Measurements from ENCODE around the gene MKNK2.
"Not testable (repeated sequence)": the region's sequence is repeated elsewhere in the genome, so short reads cannot be mapped to it uniquely, and the experiment has no call there.

The MKNK2 gene

GRCh38 chr19:2043961-2044708 lies 6.9 kb downstream of the MKNK2 start:
- DNase-seq, result no peak

DNA sequence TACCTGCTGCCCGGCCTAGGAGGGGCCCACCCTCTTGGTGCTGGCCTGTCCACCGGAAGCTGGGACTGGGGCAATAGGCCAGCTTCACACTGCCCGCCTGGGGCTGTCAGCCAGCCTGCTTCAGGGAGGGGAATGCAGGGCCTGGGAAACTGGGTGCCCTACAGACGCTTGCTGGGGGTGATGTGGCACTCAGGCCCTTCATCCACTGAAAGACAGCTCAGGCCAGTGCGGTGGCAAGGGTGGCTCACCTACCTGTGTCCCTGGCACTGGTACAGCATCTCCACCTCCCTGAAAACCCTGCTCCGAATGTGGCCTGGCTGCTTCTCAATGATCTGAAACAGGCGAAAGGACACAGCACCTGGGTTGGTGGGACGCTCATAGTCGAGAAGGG lies 7.8 kb downstream of the MKNK2 start:
- DNase-seq, result no peak

DNA sequence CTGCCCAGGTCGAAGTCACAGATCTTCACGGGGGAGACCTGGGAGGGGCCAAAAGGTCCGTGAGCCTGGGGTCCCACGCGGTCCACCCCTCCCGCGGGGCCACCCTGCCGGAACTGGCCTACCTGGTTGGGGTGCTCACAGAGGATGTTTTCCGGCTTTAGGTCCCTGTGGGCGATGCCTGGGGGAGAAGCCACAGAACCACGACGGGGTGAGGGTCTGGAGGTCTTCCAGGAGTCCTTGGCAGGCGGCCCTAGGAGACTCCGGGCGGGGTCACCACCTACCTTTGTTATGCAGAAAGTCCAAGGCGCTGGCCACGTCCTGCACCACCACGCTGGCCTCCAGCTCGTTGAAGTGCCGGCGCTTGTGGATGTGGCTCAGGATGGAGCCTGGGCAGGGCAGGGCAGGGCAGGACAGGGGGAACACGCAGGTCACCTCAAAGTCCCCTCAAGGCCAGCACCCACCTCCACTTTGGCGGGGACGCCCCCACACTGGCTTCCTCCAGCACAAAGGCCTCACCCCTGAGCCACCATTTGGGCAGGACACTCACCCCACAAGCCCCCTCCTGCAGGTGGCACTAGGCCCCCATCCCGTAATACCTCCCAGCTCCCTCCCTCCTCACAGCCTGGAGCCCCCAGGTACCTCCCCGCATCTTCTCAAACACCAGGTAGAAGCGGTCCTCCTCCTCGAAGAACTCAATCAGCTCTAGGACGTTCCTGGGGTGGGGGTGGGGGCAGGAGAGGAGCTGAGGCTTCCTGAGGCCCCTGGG lies 8.4 kb downstream of the MKNK2 start:
- no peak for DNase-seq

- peak; percentile 75 for DNase-seq
Observed at GRCh38 chr19:2041683-2042484, 9.2 kb downstream of the MKNK2 start.

DNA sequence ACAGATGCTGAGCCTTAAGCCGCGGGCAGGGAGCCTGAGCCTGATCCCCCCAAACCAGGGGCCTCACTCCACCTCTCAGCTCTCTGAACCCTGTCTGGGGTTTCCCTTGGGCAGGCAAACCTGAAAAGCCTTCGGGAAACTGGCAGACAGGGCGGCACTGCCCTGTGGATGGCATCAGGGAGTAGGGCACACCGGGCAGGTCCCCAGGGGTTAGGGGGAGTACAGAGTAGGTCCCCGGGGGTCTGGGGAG lies 9.7 kb downstream of the MKNK2 start:
- no peak for DNase-seq

DNA sequence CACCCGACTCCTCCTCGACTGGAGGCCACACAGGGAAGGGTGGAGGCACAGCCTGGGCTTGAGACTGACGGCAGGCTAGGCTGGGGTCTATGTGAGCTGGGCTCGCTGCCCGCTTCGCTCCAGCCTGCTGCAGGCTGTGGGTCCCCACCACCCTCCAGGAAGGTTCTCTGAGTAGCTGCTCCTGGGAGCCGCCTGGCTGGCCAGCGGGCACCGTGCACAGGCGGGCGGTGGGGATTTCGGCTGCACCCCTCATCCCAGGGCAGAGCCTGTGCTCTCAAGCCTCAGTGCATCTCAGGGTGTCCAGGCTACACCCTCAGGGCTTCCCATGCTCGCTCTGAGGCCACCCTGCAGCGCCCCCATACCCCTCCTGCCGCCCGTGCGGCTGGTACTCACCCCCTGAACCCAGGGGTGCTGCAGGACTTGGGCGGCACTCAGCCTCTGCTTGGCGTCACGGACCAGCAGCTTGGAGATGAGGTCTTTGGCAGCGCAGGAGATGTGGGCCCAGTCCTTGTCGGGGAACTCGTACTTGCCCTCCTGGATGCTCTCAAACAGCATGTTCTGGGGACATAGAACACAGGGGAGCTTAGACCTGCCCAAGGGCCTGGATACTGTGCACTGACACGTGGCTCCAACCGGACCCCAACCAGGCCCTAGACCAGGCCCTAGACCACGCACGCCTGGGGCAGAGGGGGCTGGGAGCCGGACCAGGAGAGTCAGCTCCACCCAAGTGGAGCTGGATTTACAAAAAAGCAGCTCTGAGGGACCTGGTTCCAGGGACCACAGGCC lies 10.2 kb downstream of the MKNK2 start:
- DNase-seq, result no peak

DNA sequence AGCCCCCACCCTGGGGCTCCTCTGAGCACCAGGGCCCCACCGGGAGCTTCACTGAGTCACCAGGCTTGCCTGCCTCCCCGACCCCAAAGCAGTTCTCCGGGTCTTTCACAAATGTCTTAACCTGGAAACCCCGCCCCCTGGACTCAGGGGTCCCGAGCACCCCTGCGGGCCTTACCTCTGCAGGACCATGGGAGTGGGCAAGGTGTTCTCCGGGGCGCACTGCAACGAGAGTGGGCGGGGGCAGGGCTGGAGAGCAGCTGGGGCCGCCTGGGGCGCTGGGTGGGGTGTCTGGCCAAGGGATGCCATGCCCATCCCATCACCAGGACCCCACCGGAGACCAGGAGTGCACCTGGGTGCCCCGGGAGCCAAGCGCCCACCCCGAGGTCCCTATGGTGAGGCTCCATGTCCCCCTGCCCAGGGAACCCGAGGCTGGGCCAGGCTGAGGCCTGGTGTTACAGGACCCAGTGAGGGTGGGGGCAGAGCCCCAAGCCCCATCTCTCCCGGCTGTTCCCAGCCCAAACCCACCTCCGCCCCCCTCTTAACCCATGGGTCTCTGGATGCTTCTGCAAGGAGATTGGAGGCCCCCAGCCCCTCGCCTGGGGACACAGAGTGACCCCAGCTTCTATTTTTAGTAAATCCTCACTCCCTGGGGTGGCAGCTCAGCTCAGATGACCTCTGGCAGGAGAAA lies 10.9 kb downstream of the MKNK2 start:
- DNase-seq, result no peak

DNA sequence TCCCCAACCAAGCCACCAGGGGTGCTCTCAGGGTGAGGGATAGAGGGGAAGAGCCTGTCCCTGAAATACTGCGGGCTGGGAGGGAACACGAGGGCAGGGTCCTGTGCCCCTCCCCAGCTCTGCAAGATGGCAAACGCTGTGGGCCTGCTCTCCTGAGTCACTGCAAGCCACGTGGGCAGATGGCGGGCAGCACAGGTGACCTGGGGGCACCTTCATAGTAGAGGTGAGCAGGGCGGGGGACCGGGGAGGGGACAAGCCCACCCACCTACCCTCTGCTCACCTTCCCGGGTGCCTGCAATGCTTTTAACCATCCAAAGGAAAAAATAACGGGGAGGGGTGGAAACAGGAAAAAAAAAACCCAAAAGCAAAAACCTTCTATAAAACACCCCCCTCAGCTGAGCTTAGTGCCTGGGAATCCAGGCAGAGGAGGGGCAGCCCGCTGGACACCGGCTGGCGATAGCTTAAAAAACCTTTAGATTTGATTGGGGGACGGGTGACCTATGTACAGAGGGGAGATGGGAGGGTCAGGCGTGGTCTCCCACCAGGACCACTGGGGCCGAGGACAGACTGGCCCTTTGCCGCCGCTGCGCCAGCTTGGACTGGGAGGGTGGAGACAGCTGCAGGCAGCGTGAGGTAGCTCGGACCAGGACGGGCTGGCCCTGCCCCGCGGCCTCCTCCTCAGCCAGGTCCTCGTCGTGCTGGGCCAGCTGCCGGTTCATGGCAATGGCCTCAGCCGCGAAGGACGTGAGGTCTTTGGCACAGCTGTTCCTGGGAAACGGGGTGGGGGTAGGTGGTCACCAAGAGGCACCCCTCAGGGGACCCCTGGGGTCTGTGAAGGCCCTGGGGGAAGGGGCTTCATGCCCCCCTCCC lies 11.7 kb downstream of the MKNK2 start:
- no peak for DNase-seq

DNA sequence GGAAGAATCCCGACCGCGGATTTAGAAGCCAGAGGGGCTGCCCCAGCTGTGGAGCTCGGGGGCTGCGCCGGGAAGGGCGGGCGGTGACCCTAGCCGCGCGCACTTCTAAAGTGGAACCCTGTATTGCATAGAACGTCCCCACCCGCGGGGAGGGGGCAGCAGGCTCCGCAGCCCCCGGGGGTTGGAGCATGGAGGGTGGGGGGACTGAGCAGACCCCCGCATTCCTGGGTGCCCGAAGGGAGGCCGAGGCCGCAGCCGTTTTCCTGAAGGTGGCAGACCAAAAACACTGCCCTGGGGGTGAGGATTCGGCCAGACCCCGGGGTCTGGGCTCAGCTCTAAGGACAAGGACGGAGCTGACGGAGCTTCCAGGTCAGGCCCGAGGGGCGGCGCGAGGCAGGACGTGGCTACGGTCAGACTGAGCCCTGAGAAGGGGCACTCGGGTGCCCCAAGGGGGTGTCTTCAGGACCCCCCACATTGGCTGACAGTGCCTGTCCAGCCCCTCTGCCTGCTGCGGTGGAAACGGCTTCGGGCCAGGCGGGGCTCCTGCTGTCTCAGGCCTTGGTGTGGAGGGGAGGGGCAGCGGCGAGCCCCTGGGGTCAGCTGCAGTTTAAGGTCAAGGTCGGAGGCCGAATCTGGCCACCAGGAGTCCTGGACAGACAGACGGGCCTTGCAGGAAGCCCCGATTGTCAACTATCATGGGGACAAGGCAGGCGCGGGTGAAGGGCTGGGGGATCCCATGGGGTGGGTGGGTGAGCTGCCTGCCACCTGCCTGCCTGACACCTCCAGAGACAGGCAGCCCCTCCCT lies 12.6 kb downstream of the MKNK2 start:
- DNase-seq, result no peak

GRCh38 chr19:2037651-2038255 lies 13.3 kb downstream of the MKNK2 start:
- DNase-seq, result no peak

DNA sequence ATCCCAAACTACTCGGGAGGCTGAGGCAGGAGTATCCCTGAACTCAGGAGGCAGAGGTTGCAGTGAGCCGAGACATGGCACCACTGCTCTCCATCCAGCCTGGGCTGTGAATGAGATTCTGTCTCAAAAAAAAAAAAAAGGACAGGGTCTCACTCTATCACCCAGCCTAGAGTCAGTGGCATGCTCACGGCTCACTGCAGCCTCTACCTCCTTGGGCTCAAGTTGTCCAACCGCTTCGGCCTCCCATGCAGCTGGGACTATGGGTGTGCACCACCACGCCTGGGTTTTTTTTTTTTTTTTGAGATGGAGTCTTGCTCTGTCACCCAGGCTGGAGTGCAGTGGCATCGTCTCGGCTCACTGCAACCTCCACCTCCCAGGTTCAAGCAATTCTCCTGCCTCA lies 14.6 kb downstream of the MKNK2 start:
- no peak for DNase-seq

- no peak for DNase-seq
Observed at GRCh38 chr19:2035590-2035991, 15.5 kb downstream of the MKNK2 start.

- DNase-seq, result no peak
Observed at GRCh38 chr19:2034729-2035589, 16.1 kb downstream of the MKNK2 start.

DNA sequence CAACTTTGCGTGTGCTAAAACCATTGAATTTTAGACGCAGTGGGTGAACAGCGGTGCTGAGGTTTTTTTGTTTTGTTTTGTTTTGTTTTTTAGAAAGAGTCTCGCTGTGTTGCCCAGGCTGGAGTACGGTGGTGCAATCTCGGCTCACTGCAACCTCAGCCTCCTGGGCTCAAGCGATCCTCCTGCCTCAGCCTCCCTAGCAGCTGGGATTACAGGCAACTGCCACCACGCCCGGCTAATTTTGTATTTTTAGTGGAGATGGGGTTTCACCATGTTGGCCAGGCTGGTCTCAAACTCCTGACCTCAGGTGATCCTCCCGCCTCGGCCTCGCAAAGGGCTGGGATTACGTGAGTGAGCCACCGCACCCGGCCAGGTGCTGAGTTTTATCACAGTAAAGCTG lies 16.8 kb downstream of the MKNK2 start:
- DNase-seq, result not testable (repeated sequence)

DNA sequence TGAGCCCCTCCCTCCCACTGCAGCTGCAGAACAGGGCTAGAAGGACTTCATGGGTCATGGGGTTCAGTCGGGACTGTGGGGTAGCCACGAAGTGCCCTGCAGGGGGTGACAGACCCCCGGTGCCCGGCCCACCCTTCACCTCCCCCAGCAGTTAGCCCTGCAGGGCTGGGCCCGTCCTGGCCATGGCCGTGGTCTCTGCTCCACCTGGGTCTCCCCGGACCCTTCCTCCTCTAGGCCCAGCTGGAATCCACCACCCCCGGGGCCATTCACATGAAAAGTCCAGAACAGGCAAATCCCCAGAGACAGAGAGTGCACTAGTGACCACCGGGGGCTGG lies 17.3 kb downstream of the MKNK2 start:
- no peak for DNase-seq

GRCh38 chr19:2033115-2033824 lies 17.8 kb downstream of the MKNK2 start:
- DNase-seq, result no peak

GRCh38 chr19:2032296-2032941 lies 18.6 kb downstream of the MKNK2 start:
- peak; percentile 75 for DNase-seq

DNA sequence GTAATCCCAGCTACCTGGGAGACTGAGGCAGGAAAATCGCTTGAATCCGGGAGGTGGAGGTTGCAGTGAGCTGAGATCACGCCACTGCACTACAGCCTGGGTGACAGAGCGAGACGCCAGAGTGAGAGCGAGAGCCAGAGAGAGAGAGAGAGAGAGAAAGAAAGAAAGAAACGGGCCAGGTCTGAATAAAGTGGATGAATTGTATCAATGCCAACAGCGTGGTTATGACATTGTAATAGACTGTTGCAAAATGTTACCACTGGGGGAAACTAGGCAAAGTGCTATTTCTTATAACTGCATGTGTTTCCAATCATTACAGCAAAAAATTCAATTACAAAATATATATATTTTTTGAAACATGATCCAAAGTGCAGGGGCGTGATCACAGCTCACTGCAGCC lies 23.7 kb downstream of the MKNK2 start:
- DNase-seq, result no peak

Data from DMS153 (cell line).